Spinal cord (tissue), 10 donors: Measurements from ENCODE around the gene IL4R. TPM values are rescaled to one million over a fixed set of nuclear protein-coding genes. Genes with fewer than 3 reads are reported as not detected.
"Not testable (repeated sequence)": the region's sequence is repeated elsewhere in the genome, so short reads cannot be mapped to it uniquely, and the experiment has no call there.

Experiments used
- DNase-seq, 6 donors: peaks; one replicate each; pipeline versions ENCODE4 v3.0.0 to v3.0.0-alpha.2; 2013 to 2015; ENCODE audit warnings: low spot score in 6 of 6, low read depth in 4 of 6
- H3K27ac ChIP-seq: one replicate; pipeline ENCODE4 v1.5.1; 2013; ENCODE audit warnings: low read depth, low read length, control low read depth
- H3K27me3 ChIP-seq: one replicate; pipeline ENCODE4 v1.6.1; 2013; ENCODE audit warnings: low read length; ENCODE audit not compliant: control insufficient read depth, insufficient read depth
- H3K36me3 ChIP-seq: one replicate; pipeline ENCODE4 v1.6.1; 2013; ENCODE audit warnings: low read length; ENCODE audit not compliant: control insufficient read depth, insufficient read depth
- H3K4me1 ChIP-seq: one replicate; pipeline ENCODE4 v1.6.1; 2013; ENCODE audit warnings: low read length; ENCODE audit not compliant: control insufficient read depth, insufficient read depth
- H3K4me3 ChIP-seq: one replicate; pipeline ENCODE4 v1.5.1; 2013; ENCODE audit warnings: low read depth, low read length, control low read depth
- H3K9me3 ChIP-seq: one replicate; pipeline ENCODE4 v1.6.1; 2013; ENCODE audit warnings: low read length; ENCODE audit not compliant: control insufficient read depth, insufficient read depth
- WGBS: methylation state at CpG from one replicate; pipeline ENCODE4 v1.1.5; 2013; ENCODE audit warnings: missing lambda C conversion rate; ENCODE audit not compliant: insufficient coverage; 5-methylcytosine and 5-hydroxymethylcytosine counted together
- polyA plus RNA-seq, 2 donors: library from polyadenylated mRNA; unstranded; fragments of 120-200 nt; gene quantifications; one replicate each; pipeline ENCODE4 v1.2.1, GENCODE V29; 2013; ENCODE audit not compliant: insufficient read length in 2 of 2
- total RNA-seq, 2 donors: library from RNA; depleted of rRNA in 1 of 2; stranded (reverse); fragments of 120-200 nt in 1 of 2; fragments of >200 nt in 1 of 2; gene quantifications; one replicate each; pipeline versions ENCODE4 v1.2.3 to v1.2.4, GENCODE V29; 2013 to 2014
- donor health status: healthy.

Gene IL4R
- total and polyA plus RNA-seq, 4 donors, result 6.1 to 9.8 (median 9.0) TPM

DNA sequence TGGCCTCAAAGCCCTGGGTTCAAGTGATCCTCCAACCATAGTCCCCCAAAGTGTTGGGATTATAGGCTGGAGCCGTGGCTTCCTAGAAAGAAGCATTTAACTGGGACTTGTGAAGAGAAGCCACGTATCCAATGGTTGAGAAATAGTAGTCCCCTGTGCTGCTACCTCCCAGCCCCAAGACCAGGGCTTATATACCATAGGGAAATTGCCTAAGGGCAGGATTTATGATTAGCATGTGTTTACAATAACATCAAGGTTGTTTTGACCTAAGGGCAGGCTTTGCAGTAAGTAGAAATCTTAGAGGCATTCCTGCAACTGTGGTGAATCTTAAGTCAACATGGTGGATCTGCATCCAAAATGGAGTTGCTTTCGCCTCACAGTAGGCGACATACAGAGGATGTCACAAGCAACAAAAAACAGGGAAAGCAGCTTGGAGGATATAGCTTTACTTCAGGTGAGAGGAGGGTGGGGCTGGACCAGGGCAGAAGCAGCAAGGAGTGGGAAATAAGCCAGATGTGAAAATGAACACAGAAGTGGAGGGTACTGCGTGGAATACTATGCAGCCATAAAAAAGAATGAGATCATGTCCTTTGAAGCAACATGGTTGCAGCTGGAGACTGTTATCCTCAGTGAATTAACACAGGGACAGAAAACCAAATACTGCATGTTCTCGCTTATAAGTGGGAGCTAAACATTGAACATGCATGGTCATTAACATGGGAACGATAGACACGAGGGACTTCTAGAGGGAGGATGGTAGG is 26.5 kb upstream of the IL4R start:
- Histone ChIP-seq H3K4me3 (no peak overlapping the region), H3K27me3 (no peaks in the 10 kb centered on the region), H3K27ac (no peak overlapping the region), H3K4me1 (no peaks in the 10 kb centered on the region), H3K9me3 (no peaks in the 10 kb centered on the region), H3K36me3 (no peaks in the 10 kb centered on the region)
- 98% methylated on average over 6 of the region's 8 CpGs for WGBS
- DNase-seq, result no peak

DNA sequence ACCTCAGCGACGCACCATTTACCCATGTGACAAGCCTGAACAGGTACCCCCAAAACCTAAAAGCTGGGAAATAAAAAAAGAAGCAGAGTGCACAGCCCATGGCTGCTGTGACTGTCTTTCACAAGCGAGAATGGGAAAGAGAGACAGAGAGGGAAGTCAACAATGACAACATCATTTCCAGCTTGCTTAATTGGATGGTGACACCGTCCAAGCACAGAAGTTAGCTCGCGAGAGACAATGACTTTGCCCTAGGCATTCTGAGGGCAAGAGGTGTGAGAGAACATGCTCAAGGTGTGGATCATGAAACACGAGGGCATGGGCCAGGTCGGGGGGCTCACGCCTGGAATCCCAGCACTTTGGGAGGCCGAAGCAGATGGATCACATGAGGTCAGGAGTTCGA is 25.9 kb upstream of the IL4R start:
- Histone ChIP-seq H3K36me3 (no peaks in the 10 kb centered on the region), H3K4me3 (no peak overlapping the region), H3K27me3 (no peaks in the 10 kb centered on the region), H3K9me3 (no peaks in the 10 kb centered on the region), H3K27ac (no peak overlapping the region), H3K4me1 (no peaks in the 10 kb centered on the region)
- 96% methylated on average over 11 of the region's 11 CpGs for WGBS
- no peak for DNase-seq

DNA sequence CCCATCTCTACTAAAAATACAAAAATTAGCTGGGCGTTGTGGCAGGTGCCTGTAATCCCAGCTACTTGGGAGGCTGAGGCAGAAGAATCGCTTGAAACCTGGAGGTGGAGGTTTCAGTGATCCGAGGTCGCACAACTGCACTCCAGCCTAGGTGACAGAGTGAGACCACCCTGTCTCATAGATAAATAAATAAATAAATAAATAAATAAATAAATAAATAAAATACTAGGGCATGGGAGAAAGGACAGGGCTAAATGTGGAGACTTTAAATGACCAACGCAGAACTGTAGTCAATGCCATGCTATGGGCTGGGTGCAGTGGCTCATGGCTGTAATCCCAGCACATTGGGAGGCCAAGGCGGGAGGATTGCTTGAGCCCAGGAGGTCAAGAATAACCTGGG is 25.5 kb upstream of the IL4R start:
- not testable (repeated sequence) for H3K27me3 ChIP-seq, H3K36me3 ChIP-seq, H3K27ac ChIP-seq, H3K4me3 ChIP-seq, H3K9me3 ChIP-seq, H3K4me1 ChIP-seq, DNase-seq
- 67% methylated on average over 3 of the region's 6 CpGs for WGBS

DNA sequence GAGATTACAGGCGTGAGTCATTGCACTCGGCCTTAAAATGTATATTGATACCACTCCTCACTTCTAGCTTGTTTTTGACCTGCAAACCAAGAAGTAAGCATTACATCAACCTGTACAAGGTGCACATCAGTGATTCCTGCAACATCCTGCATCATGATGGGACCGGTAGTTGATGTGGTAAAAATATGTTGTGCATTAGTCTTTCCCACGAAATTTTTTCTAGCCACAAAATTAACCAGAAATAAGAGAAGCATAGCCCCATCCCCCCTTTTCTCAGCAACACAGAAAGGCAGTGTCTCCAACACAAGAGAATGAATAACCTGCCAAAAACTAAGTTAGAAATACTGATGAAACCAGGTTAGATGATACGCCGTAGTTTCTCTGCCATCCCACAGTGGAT is 24.1 kb upstream of the IL4R start:
- Histone ChIP-seq H3K9me3 (no peaks in the 10 kb centered on the region), H3K4me1 (no peaks in the 10 kb centered on the region), H3K4me3 (no peak overlapping the region), H3K36me3 (no peaks in the 10 kb centered on the region), H3K27me3 (no peaks in the 10 kb centered on the region), H3K27ac (no peak overlapping the region)
- DNase-seq, result no peak
- WGBS, result 100% methylated on average over 2 of the region's 6 CpGs

DNA sequence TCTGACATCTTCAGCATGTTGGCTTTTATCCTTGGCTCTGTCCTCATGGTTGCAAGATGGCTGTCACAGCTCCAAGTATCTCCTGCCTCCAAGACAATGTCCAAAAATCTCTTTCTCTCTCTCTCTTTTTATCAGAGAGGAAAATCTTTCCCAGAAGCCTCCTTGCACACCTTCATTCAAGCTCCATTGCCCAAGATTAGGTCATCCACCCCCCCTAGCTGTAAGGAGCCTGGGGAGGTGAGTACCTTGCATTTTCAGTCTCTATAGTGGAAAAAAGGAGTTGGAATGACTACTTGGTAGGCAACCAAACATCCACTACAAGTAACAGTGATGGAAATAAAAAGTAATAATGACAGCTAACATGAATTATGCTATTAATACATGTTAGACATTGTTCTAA is 23.2 kb upstream of the IL4R start:
- H3K4me3 ChIP-seq, result no peak overlapping the region

DNA sequence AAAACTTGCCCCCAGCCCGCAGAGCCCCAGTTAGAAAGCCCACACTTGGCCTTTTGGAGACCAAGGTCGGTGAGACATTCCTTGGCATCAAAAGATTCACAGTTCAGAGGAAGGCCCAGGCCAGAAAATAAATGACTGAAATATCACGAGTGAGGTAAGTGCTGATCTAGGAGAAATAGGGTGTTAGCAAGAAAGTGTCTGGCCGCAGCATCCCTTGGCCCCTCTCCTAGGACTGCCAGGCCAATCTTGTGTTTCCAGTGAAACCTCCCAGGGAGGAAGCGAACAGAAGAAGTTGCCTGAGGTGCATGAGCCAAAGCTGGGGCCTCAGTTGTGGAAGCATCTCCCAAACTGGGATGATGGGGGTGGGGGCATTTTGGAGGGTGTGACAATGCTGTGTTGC is 22.7 kb upstream of the IL4R start:
- H3K36me3 ChIP-seq, result no peaks in the 10 kb centered on the region
- 71% methylated on average over 4 of the region's 5 CpGs for WGBS
- H3K4me3 ChIP-seq, result no peak overlapping the region
- no peak for DNase-seq
- no peaks in the 10 kb centered on the region for H3K27me3 ChIP-seq
- no peaks in the 10 kb centered on the region for H3K4me1 ChIP-seq
- no peaks in the 10 kb centered on the region for H3K9me3 ChIP-seq
- no peak overlapping the region for H3K27ac ChIP-seq

More for the DNA sequence above, 23.2 kb upstream of the IL4R start:
- Histone ChIP-seq H3K4me1 (no peaks in the 10 kb centered on the region), H3K36me3 (no peaks in the 10 kb centered on the region), H3K27me3 (no peaks in the 10 kb centered on the region), H3K9me3 (no peaks in the 10 kb centered on the region), H3K27ac (no peak overlapping the region)
- DNase-seq, result no peak

DNA sequence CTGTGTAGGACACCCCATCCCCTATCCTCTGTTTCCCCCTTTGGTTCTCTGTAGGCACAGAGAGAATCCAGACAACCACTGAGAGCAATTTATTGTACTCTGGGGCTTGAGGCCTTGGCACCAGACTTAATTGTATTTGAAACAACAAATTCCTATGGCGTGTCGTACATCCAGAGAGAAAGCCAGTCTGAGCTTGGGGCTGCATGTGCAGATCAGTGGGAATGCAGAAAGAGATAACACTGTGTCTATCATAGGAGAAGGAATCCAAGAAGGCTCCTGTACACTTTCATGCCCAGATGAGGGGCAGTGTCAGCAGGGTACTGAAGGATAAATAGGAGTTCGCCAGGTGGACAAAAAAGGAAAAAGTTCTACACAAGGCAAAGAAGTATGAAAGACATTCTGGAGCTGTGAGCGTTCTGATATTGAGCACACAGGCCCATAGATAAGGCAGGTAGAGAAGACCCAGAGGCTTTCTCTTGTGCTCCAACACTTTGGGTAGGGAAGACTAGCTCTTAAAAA is 22.0 kb upstream of the IL4R start:
- Histone ChIP-seq H3K9me3 (no peaks in the 10 kb centered on the region), H3K4me3 (no peak overlapping the region), H3K4me1 (no peaks in the 10 kb centered on the region), H3K27ac (no peak overlapping the region), H3K27me3 (no peaks in the 10 kb centered on the region), H3K36me3 (no peaks in the 10 kb centered on the region)
- no peak for DNase-seq
- WGBS, result 97% methylated on average over 3 of the region's 4 CpGs

DNA sequence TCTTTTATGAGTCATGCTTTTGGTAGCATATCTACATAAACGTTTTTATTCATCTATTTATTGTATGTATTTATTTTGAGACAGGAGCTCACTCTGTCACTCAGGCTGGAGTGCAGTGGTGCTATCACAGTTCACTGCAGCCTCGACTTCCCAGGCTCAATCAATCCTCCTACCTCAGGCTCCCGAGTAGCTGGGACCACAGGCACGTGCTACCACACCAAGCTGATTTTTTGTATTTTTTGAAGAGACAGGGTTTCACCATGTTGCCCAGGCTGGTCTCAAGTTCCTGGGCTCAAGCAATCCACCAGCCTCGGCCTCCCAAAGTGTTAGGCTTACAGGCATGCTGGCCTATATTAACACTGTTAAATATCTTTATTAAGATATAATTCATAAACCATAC is 20.4 kb upstream of the IL4R start:
- Histone ChIP-seq H3K4me3 (no peak overlapping the region), H3K27ac (no peak overlapping the region), H3K27me3 (no peaks in the 10 kb centered on the region), H3K36me3 (no peaks in the 10 kb centered on the region), H3K4me1 (no peaks in the 10 kb centered on the region), H3K9me3 (no peaks in the 10 kb centered on the region)
- 83% methylated on average over 1 of the region's 5 CpGs for WGBS
- DNase-seq, result no peak

DNA sequence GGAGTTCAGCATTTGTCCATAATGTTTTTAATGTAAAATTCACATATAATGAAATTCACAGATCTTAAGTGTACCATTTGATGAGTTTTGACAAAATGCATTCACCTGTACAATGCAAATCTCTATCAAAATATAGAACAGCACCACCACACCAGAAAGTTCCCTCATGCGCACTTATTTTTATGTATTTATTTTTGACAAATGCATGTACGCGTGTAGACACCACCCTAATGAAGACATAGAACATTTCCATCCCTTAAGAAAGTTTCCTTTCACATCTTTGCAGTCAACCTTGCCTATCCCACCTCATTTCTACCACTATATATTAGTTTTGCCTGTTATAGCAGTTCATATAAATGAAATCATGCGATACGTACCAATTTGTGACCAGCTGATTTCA is 15.6 kb upstream of the IL4R start:
- Histone ChIP-seq H3K36me3 (no peaks in the 10 kb centered on the region), H3K4me1 (no peaks in the 10 kb centered on the region), H3K4me3 (no peak overlapping the region), H3K27me3 (no peaks in the 10 kb centered on the region), H3K9me3 (no peaks in the 10 kb centered on the region), H3K27ac (no peak overlapping the region)
- DNase-seq, result no peak
- no CpG with 5 or more reads among the region's 5 CpGs for WGBS

DNA sequence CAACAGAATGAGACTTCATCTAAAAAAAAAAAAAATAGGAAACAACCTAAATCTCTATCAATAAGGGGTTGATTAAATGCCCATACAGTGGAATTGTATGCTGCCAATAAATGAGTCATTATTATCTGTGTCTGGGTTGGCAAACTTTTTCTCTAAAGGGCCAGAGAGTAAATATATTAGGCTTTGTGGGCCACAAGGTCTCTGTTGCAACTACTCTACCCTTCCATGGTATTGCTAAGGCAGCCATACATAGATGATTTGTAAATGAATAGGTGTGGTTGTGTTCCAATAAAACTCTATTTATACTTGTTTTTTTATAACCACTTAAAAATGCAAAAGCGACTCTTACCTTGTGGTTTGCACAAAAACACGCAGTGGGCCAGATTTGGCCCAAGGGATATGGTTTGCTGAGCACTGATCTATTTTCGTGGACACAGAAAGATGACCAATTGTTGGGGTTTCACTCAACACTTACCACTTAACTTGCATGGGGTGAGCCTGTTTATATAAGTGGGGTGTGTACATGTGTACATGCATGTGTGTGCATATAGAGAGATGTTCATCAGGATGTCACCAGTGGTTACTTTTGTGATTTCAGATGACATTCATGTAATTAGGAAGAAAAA is 12.4 kb upstream of the IL4R start:
- Histone ChIP-seq H3K36me3 (no peaks in the 10 kb centered on the region), H3K27ac (no peak overlapping the region), H3K4me3 (no peak overlapping the region), H3K27me3 (no peaks in the 10 kb centered on the region), H3K4me1 (no peaks in the 10 kb centered on the region), H3K9me3 (no peaks in the 10 kb centered on the region)
- WGBS, result 83% methylated on average over 2 of the region's 3 CpGs
- DNase-seq, result no peak
